Upper lobe of left lung (tissue), 6 donors: Measurements from ENCODE around the gene RHO. TPM values are rescaled to one million over a fixed set of nuclear protein-coding genes. Genes with fewer than 3 reads are reported as not detected.

Experiments
- ATAC-seq, 2 donors: fragments of 200-7000 bp; cut with Tn5 transposase; one replicate each; pipeline ENCODE4 v1.9.1; 2022; ENCODE audit warnings: mild to moderate bottlenecking in 2 of 2, moderate library complexity in 2 of 2; ENCODE audit not compliant: low FRiP score in 2 of 2
- DNase-seq, 2 donors: peaks; one replicate each; pipeline ENCODE4 v3.0.0-alpha.2; 2019 to 2020
- H3K27ac ChIP-seq, 4 donors: fragments of 200-600 bp; sonication (generic); one replicate each; pipeline ENCODE4 v1.5.1; 2016 to 2019
- H3K27me3 ChIP-seq, 4 donors: fragments of 200-600 bp; sonication (generic); one replicate each; pipeline ENCODE4 v1.5.1; 2017 to 2019
- H3K36me3 ChIP-seq, 4 donors: fragments of 200-600 bp; sonication (generic); one replicate each; pipeline ENCODE4 v1.5.1; 2016 to 2019
- H3K4me1 ChIP-seq, 4 donors: fragments of 200-600 bp; sonication (generic); one replicate each; pipeline ENCODE4 v1.5.1; 2018 to 2019
- H3K4me3 ChIP-seq, 4 donors: fragments of 200-600 bp; sonication (generic); one replicate each; pipeline ENCODE4 v1.5.1; 2017 to 2019; ENCODE audit warnings: mild to moderate bottlenecking in 2 of 4, moderate library complexity in 1 of 4
- H3K9me3 ChIP-seq, 4 donors: fragments of 200-600 bp; sonication (generic); one replicate each; pipeline ENCODE4 v1.5.1; 2018 to 2019
- EP300 ChIP-seq, 4 donors: sonication (generic); formaldehyde crosslinking; IDR thresholded peaks; one replicate each; pipeline ENCODE4 v1.5.1; 2017; ENCODE audit warnings: antibody characterized with exemption in 4 of 4, control low read depth in 2 of 4
- POLR2A ChIP-seq, 4 donors: fragments of 450-650 bp; IDR thresholded peaks; one replicate each; pipeline ENCODE4 v1.5.1; 2016 to 2017; ENCODE audit warnings: antibody characterized with exemption in 4 of 4, mild to moderate bottlenecking in 2 of 4
- POLR2AphosphoS5 ChIP-seq, 2 donors: sonication (generic); formaldehyde crosslinking; IDR thresholded peaks; one replicate each; pipeline ENCODE4 v1.5.1; 2017; ENCODE audit warnings: antibody characterized with exemption in 2 of 2
- WGBS, 2 donors: methylation state at CpG; one replicate each; pipeline ENCODE4 v1.1.5; 2017 to 2018; 5-methylcytosine and 5-hydroxymethylcytosine counted together
- total RNA-seq, 6 donors: library from RNA; depleted of rRNA in 4 of 6; stranded (reverse); fragments of >200 nt in 4 of 6; gene quantifications; one replicate each; pipeline versions ENCODE4 v1.1.0 to v1.2.1, GENCODE V29; 2016 to 2021
- TF ChIP-seq, protein P1 (sequence below), 6 experiments: fragments of 450-650 bp in 4 of 6; fragments of 200-600 bp in 2 of 6; sonication (generic) in 2 of 6; IDR thresholded peaks; one replicate each; pipeline ENCODE4 v1.5.1; 2016 to 2019; ENCODE audit warnings: antibody characterized with exemption in 6 of 6
- donor health status: DM: no; HTN: no; CAD: no; lungs with moderate emphysema.
- donor health status: DM: no; HTN: yes; CAD: no; lungs with severe emphysema.

RHO gene
- total RNA-seq, 6 donors from 2014 or later = not detected

DNA sequence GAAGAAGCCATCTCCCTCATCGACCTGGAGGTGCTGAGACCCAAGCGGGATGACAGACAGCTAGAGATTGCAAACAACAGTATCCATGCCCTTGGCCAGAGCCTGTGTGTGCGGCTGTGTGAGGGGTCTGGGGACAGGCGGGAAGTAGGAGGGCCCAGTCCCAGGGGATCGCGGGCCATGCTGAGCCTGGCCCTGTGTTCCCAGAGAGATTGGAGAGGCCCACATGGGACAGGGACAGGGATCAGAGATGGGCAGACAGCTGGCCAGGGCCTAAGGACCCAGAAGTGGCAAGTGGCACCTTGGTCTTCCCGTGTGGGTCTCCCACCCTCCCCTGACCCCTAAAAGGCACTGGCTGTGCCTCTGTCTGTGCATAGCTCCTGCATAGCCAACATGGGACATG, 10.9 kb upstream of the RHO start:
- WGBS, 2 donors = 91 to 94% methylated on average over 7 of the region's 7 CpGs
- peak in 1 of 2 donors; percentile 39 for DNase-seq
- Histone ChIP-seq H3K27me3 (no peaks in the 10 kb centered on the region), H3K4me3 (no peak overlapping the region), H3K4me1 (no peaks in the 10 kb centered on the region), H3K9me3 (no peaks in the 10 kb centered on the region), H3K27ac (no peak overlapping the region), H3K36me3 (peaks cover 0 to 66% (median 14%) of the 10 kb centered on the region in 4 donors)
- TF ChIP-seq POLR2A (IDR thresholded peaks at IDR 0.05) = no peak
- no peak for TF ChIP-seq POLR2AphosphoS5 (IDR thresholded peaks at IDR 0.05)
- TF ChIP-seq, protein P1, sequence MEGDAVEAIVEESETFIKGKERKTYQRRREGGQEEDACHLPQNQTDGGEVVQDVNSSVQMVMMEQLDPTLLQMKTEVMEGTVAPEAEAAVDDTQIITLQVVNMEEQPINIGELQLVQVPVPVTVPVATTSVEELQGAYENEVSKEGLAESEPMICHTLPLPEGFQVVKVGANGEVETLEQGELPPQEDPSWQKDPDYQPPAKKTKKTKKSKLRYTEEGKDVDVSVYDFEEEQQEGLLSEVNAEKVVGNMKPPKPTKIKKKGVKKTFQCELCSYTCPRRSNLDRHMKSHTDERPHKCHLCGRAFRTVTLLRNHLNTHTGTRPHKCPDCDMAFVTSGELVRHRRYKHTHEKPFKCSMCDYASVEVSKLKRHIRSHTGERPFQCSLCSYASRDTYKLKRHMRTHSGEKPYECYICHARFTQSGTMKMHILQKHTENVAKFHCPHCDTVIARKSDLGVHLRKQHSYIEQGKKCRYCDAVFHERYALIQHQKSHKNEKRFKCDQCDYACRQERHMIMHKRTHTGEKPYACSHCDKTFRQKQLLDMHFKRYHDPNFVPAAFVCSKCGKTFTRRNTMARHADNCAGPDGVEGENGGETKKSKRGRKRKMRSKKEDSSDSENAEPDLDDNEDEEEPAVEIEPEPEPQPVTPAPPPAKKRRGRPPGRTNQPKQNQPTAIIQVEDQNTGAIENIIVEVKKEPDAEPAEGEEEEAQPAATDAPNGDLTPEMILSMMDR (IDR thresholded peaks at IDR 0.05) = no peak
- TF ChIP-seq EP300 (IDR thresholded peaks at IDR 0.05) = no peak
- ATAC-seq = no peak

DNA sequence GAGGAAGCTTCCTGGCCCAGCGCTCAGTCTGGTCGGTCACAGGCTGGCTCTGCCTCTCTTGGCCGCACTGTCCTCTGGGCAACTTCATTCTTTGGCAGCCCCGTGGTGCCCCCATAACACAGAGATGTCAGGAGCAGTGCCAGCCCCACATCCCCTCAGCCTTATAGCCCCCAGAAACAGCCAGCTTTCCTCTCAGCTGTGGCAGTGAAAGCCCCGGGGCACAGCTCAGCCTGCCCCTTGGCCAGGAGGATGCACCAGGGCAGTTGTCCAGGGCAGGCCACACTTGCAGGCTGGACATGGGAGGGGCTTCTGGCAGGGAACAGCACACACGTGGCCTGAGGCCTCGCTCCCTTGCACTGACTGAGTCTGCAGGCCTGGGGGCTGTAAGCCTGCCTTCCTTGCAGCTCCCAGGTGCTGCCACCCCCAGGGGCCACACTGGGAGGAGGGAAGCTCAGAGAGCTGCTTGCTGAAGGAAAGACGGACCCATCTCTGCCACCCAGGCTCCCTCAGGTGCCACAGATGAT, 10.3 kb upstream of the RHO start:
- Histone ChIP-seq H3K9me3 (no peaks in the 10 kb centered on the region), H3K4me3 (no peak overlapping the region), H3K36me3 (peaks cover 0 to 60% (median 11%) of the 10 kb centered on the region in 4 donors), H3K27ac (no peak overlapping the region), H3K27me3 (no peaks in the 10 kb centered on the region), H3K4me1 (no peaks in the 10 kb centered on the region)
- TF ChIP-seq POLR2AphosphoS5 (IDR thresholded peaks at IDR 0.05) = no peak
- DNase-seq (peak in 1 of 2 donors; percentile 61), ATAC-seq (no peak)
- WGBS, 2 donors = 87 to 99% methylated on average over 4 to 5 of the region's 8 CpGs

DNA sequence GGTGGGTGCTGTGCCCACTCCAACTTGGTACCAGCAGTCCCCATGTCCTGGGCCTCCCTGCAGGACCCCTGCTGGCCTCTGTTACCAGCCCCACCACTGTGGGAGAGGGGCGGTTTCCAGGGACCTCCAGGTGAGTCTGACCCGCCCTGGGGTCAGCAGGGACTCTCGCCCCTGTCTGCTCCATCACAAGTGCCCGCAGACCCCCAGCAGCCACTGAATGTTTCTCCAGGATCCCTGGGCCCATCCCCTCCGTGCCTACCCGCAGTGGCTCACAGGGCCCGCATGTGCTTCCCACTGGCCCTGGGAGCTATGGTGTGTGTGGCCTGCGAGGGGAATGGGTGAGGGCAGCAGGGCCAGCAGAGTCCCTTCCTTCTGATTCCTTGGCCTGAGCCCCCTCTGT, 9.9 kb upstream of the RHO start:
- H3K36me3 ChIP-seq = peaks cover 0 to 55% (median 10%) of the 10 kb centered on the region in 4 donors
- no peak for TF ChIP-seq POLR2AphosphoS5 (IDR thresholded peaks at IDR 0.05)
- TF ChIP-seq EP300 (IDR thresholded peaks at IDR 0.05) = no peak
- TF ChIP-seq, protein P1 (IDR thresholded peaks at IDR 0.05) = no peak
- TF ChIP-seq POLR2A (IDR thresholded peaks at IDR 0.05) = no peak
- no peaks in the 10 kb centered on the region for H3K9me3 ChIP-seq
- no peaks in the 10 kb centered on the region for H3K27me3 ChIP-seq
- H3K27ac ChIP-seq = no peak overlapping the region
- ATAC-seq (no peak), DNase-seq (peak in 1 of 2 donors; percentile 59)
- 93 to 100% methylated on average over 2 to 8 of the region's 8 CpGs for WGBS, 2 donors
- no peak overlapping the region for H3K4me3 ChIP-seq
- no peaks in the 10 kb centered on the region for H3K4me1 ChIP-seq

DNA sequence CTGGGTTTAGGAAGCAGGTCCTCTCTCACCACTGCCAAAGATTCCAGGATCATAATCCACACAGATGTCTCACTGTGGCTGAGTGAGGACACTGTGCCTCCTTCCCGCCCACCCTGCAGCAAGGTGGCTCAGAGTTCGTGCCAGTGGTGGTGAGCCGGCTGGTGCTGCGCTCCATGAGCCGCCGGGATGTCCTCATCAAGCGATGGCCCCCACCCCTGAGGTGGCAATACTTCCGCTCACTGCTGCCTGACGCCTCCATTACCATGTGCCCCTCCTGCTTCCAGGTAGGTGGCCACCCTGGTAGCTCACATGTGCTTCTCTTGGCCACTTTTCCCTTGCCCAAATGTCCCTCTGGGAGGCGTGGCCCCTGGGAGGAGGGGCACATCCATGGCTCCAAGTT, 9.0 kb upstream of the RHO start:
- DNase-seq = no peak
- no peak for ATAC-seq
- TF ChIP-seq POLR2A (IDR thresholded peaks at IDR 0.05) (no peak), POLR2AphosphoS5 (IDR thresholded peaks at IDR 0.05) (no peak)
- H3K9me3 ChIP-seq = no peaks in the 10 kb centered on the region
- WGBS, 2 donors = 91 to 92% methylated on average over 4 to 10 of the region's 10 CpGs
- H3K36me3 ChIP-seq = peaks cover 0 to 46% (median 8%) of the 10 kb centered on the region in 4 donors
- H3K4me3 ChIP-seq = no peak overlapping the region
- H3K4me1 ChIP-seq = no peaks in the 10 kb centered on the region
- no peak overlapping the region for H3K27ac ChIP-seq
- no peaks in the 10 kb centered on the region for H3K27me3 ChIP-seq

DNA sequence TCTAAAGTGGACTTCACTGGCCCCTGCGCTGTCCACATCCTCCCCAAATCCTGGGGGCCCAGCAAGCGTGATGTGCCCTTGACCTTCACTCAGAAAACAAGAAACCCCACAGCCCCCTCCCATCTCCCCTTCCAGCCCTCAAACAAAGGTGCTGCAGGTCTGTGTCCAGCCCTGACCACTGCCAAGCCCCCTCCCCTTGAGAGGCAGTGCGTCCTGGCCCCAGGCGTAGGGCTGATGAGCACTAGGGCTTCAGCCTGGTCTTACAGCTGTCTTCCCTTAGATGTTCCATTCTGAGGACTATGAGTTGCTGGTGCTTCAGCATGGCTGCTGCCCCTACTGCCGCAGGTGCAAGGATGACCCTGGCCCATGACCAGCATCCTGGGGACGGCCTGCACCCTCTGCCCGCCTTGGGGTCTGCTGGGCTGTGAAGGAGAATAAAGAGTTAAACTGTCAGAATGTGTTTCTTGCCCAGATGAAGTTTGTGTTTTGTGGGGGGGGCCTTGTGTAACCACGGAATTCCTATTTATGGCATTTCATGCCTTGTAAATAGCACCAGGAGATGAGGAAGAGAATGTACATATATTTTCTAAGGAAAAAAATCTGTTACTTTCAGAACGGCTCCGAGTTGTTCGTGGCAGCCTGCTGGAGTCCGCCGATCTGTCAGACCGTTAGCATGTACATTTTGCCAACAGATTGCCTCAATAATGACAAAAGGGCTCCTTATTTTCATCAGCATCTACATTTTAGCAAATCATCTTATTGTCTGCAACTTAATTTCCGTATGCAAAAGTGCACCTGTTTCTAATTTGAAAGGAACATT, 8.3 kb upstream of the RHO start:
- no peak overlapping the region for H3K4me3 ChIP-seq
- H3K4me1 ChIP-seq = no peaks in the 10 kb centered on the region
- peaks cover 0 to 40% (median 8%) of the 10 kb centered on the region in 4 donors for H3K36me3 ChIP-seq
- no peak for DNase-seq
- TF ChIP-seq, protein P1 (IDR thresholded peaks at IDR 0.05) = no peak
- TF ChIP-seq EP300 (IDR thresholded peaks at IDR 0.05) (no peak), POLR2A (IDR thresholded peaks at IDR 0.05) (no peak), POLR2AphosphoS5 (IDR thresholded peaks at IDR 0.05) (no peak)
- H3K27ac ChIP-seq = no peak overlapping the region
- WGBS, 2 donors = 91% methylated on average over 13 to 15 of the region's 15 CpGs
- no peaks in the 10 kb centered on the region for H3K9me3 ChIP-seq
- H3K27me3 ChIP-seq = no peaks in the 10 kb centered on the region
- ATAC-seq = no peak
